Measurements from ENCODE around the gene CLDN20.

CLDN20 gene

GRCh38 chr6:155234167-155234566, 29.6 kb upstream of the CLDN20 start:
- POLR2A ChIA-PET = no interaction called here
- no peak overlapping the region for H3K27ac ChIP-seq (ENCODE audit: insufficient read depth in 1 of 2, low read depth in 1 of 2, low read length in 2 of 2, poor library complexity in 1 of 2, severe bottlenecking in 2 of 2)
- 100% methylated on average over 3 of the region's 4 CpGs for WGBS (ENCODE audit: insufficient coverage)
- H3K27me3 ChIP-seq (replicated peaks in 2 of 5; ENCODE audit: control insufficient read depth in 4 of 5, insufficient read depth in 5 of 5, low read length in 4 of 5) = no peaks in the 10 kb centered on the region
- CTCF ChIA-PET = interaction anchor here (1.0 to 1.6 kb wide), 4 partner anchors 13 to 306 kb away, joined by 3 to 4 read pairs (median 4); no protein-coding TSS in a partner anchor
- no peaks in the 10 kb centered on the region for H3K4me1 ChIP-seq (ENCODE audit: control extremely low read depth in 1 of 4, control insufficient read depth in 4 of 4, insufficient read depth in 4 of 4, low read length in 3 of 4)
- no peak overlapping the region for H3K4me3 ChIP-seq (ENCODE audit: control insufficient read depth in 1 of 7, extremely low read depth in 1 of 7, insufficient read depth in 4 of 7, low read depth in 2 of 7, low read length in 6 of 7)
- no peak for DNase-seq
- H3K36me3 ChIP-seq (ENCODE audit: control insufficient read depth in 4 of 4, insufficient read depth in 4 of 4, low read length in 3 of 4) = no peaks in the 10 kb centered on the region
- peaks cover 0 to 5% (median 3%) of the 10 kb centered on the region in 5 experiments for H3K9me3 ChIP-seq (ENCODE audit: control extremely low read depth in 1 of 5, control insufficient read depth in 4 of 5, insufficient read depth in 2 of 5, low read depth in 1 of 5, low read length in 4 of 5)

GRCh38 chr6:155234687-155235086, 29.1 kb upstream of the CLDN20 start:
- no peaks in the 10 kb centered on the region for H3K27me3 ChIP-seq (replicated peaks in 2 of 5; ENCODE audit: control insufficient read depth in 4 of 5, insufficient read depth in 5 of 5, low read length in 4 of 5)
- ChIA-PET POLR2A (no interaction called here), CTCF (interaction anchor here (1.0 to 1.6 kb wide), 4 partner anchors 12 to 306 kb away, joined by 3 to 4 read pairs (median 4); no protein-coding TSS in a partner anchor)
- WGBS (ENCODE audit: insufficient coverage) = 98% methylated on average over 4 of the region's 4 CpGs
- peaks cover 0 to 5% (median 3%) of the 10 kb centered on the region in 5 experiments for H3K9me3 ChIP-seq (ENCODE audit: control extremely low read depth in 1 of 5, control insufficient read depth in 4 of 5, insufficient read depth in 2 of 5, low read depth in 1 of 5, low read length in 4 of 5)
- H3K27ac ChIP-seq (ENCODE audit: insufficient read depth in 1 of 2, low read depth in 1 of 2, low read length in 2 of 2, poor library complexity in 1 of 2, severe bottlenecking in 2 of 2) = no peak overlapping the region
- no peak overlapping the region for H3K4me3 ChIP-seq (ENCODE audit: control insufficient read depth in 1 of 7, extremely low read depth in 1 of 7, insufficient read depth in 4 of 7, low read depth in 2 of 7, low read length in 6 of 7)
- peaks cover 0 to 2% (median 0%) of the 10 kb centered on the region in 4 experiments for H3K36me3 ChIP-seq (ENCODE audit: control insufficient read depth in 4 of 4, insufficient read depth in 4 of 4, low read length in 3 of 4)
- DNase-seq = no peak
- no peaks in the 10 kb centered on the region for H3K4me1 ChIP-seq (ENCODE audit: control extremely low read depth in 1 of 4, control insufficient read depth in 4 of 4, insufficient read depth in 4 of 4, low read length in 3 of 4)

GRCh38 chr6:155235087-155235486, 28.7 kb upstream of the CLDN20 start:
- Histone ChIP-seq H3K9me3 (ENCODE audit: control extremely low read depth in 1 of 5, control insufficient read depth in 4 of 5, insufficient read depth in 2 of 5, low read depth in 1 of 5, low read length in 4 of 5) (peaks cover 0 to 5% (median 3%) of the 10 kb centered on the region in 5 experiments), H3K4me3 (ENCODE audit: control insufficient read depth in 1 of 7, extremely low read depth in 1 of 7, insufficient read depth in 4 of 7, low read depth in 2 of 7, low read length in 6 of 7) (no peak overlapping the region), H3K4me1 (ENCODE audit: control extremely low read depth in 1 of 4, control insufficient read depth in 4 of 4, insufficient read depth in 4 of 4, low read length in 3 of 4) (no peaks in the 10 kb centered on the region), H3K36me3 (ENCODE audit: control insufficient read depth in 4 of 4, insufficient read depth in 4 of 4, low read length in 3 of 4) (peaks cover 0 to 2% (median 0%) of the 10 kb centered on the region in 4 experiments), H3K27me3 (replicated peaks in 2 of 5; ENCODE audit: control insufficient read depth in 4 of 5, insufficient read depth in 5 of 5, low read length in 4 of 5) (no peaks in the 10 kb centered on the region), H3K27ac (ENCODE audit: insufficient read depth in 1 of 2, low read depth in 1 of 2, low read length in 2 of 2, poor library complexity in 1 of 2, severe bottlenecking in 2 of 2) (no peak overlapping the region)
- no peak for DNase-seq
- WGBS (ENCODE audit: insufficient coverage) = 98% methylated on average over 5 of the region's 5 CpGs
- ChIA-PET POLR2A (no interaction called here), CTCF (interaction anchor here (1.1 to 1.3 kb wide), 2 partner anchors 11 to 22 kb away, joined by 3 to 4 read pairs; no protein-coding TSS in a partner anchor)

GRCh38 chr6:155237613-155238012, 26.2 kb upstream of the CLDN20 start:
- H3K9me3 ChIP-seq (ENCODE audit: control extremely low read depth in 1 of 5, control insufficient read depth in 4 of 5, insufficient read depth in 2 of 5, low read depth in 1 of 5, low read length in 4 of 5) = peaks cover 0 to 5% (median 3%) of the 10 kb centered on the region in 5 experiments
- WGBS (ENCODE audit: insufficient coverage) = 100% methylated on average over 1 of the region's 1 CpG
- H3K27me3 ChIP-seq (replicated peaks in 2 of 5; ENCODE audit: control insufficient read depth in 4 of 5, insufficient read depth in 5 of 5, low read length in 4 of 5) = no peaks in the 10 kb centered on the region
- H3K36me3 ChIP-seq (ENCODE audit: control insufficient read depth in 4 of 4, insufficient read depth in 4 of 4, low read length in 3 of 4) = peaks cover 0 to 2% (median 0%) of the 10 kb centered on the region in 4 experiments
- DNase-seq = no peak
- CTCF ChIA-PET = interaction anchor here (2.4 kb wide), 1 partner anchor 13 kb away, joined by 5 read pairs; no protein-coding TSS in a partner anchor
- no peak overlapping the region for H3K27ac ChIP-seq (ENCODE audit: insufficient read depth in 1 of 2, low read depth in 1 of 2, low read length in 2 of 2, poor library complexity in 1 of 2, severe bottlenecking in 2 of 2)
- H3K4me1 ChIP-seq (ENCODE audit: control extremely low read depth in 1 of 4, control insufficient read depth in 4 of 4, insufficient read depth in 4 of 4, low read length in 3 of 4) = no peaks in the 10 kb centered on the region
- POLR2A ChIA-PET = no interaction called here
- no peak overlapping the region for H3K4me3 ChIP-seq (ENCODE audit: control insufficient read depth in 1 of 7, extremely low read depth in 1 of 7, insufficient read depth in 4 of 7, low read depth in 2 of 7, low read length in 6 of 7)

- Histone ChIP-seq H3K4me1 (ENCODE audit: control extremely low read depth in 1 of 4, control insufficient read depth in 4 of 4, insufficient read depth in 4 of 4, low read length in 3 of 4) (no peaks in the 10 kb centered on the region), H3K27me3 (replicated peaks in 2 of 5; ENCODE audit: control insufficient read depth in 4 of 5, insufficient read depth in 5 of 5, low read length in 4 of 5) (no peaks in the 10 kb centered on the region), H3K4me3 (ENCODE audit: control insufficient read depth in 1 of 7, extremely low read depth in 1 of 7, insufficient read depth in 4 of 7, low read depth in 2 of 7, low read length in 6 of 7) (no peak overlapping the region), H3K27ac (ENCODE audit: insufficient read depth in 1 of 2, low read depth in 1 of 2, low read length in 2 of 2, poor library complexity in 1 of 2, severe bottlenecking in 2 of 2) (no peak overlapping the region), H3K9me3 (ENCODE audit: control extremely low read depth in 1 of 5, control insufficient read depth in 4 of 5, insufficient read depth in 2 of 5, low read depth in 1 of 5, low read length in 4 of 5) (peaks cover 0 to 5% (median 3%) of the 10 kb centered on the region in 5 experiments), H3K36me3 (ENCODE audit: control insufficient read depth in 4 of 4, insufficient read depth in 4 of 4, low read length in 3 of 4) (peaks cover 0 to 2% (median 0%) of the 10 kb centered on the region in 4 experiments)
- CTCF ChIA-PET = interaction anchor here (0.9 to 1.5 kb wide), 3 partner anchors 16 to 313 kb away, joined by 3 to 4 read pairs (median 3); no protein-coding TSS in a partner anchor
- 98% methylated on average over 15 of the region's 19 CpGs for WGBS (ENCODE audit: insufficient coverage)
- DNase-seq = no peak
- POLR2A ChIA-PET = no interaction called here
These were observed 22.8 kb upstream of the CLDN20 start for GRCh38 chr6:155240905-155241600.

- no peaks in the 10 kb centered on the region for H3K27me3 ChIP-seq (replicated peaks in 2 of 5; ENCODE audit: control insufficient read depth in 4 of 5, insufficient read depth in 5 of 5, low read length in 4 of 5)
- DNase-seq = no peak
- WGBS (ENCODE audit: insufficient coverage) = 85% methylated on average over 8 of the region's 8 CpGs
- CTCF ChIA-PET = interaction anchor here (0.9 to 1.5 kb wide), 2 partner anchors 17 to 314 kb away, joined by 3 to 4 read pairs; no protein-coding TSS in a partner anchor
- H3K4me3 ChIP-seq (ENCODE audit: control insufficient read depth in 1 of 7, extremely low read depth in 1 of 7, insufficient read depth in 4 of 7, low read depth in 2 of 7, low read length in 6 of 7) = no peak overlapping the region
- H3K9me3 ChIP-seq (ENCODE audit: control extremely low read depth in 1 of 5, control insufficient read depth in 4 of 5, insufficient read depth in 2 of 5, low read depth in 1 of 5, low read length in 4 of 5) = peaks cover 0 to 5% (median 3%) of the 10 kb centered on the region in 5 experiments
- H3K36me3 ChIP-seq (ENCODE audit: control insufficient read depth in 4 of 4, insufficient read depth in 4 of 4, low read length in 3 of 4) = peaks cover 0 to 2% (median 1%) of the 10 kb centered on the region in 4 experiments
- H3K4me1 ChIP-seq (ENCODE audit: control extremely low read depth in 1 of 4, control insufficient read depth in 4 of 4, insufficient read depth in 4 of 4, low read length in 3 of 4) = no peaks in the 10 kb centered on the region
- POLR2A ChIA-PET = no interaction called here
- no peak overlapping the region for H3K27ac ChIP-seq (ENCODE audit: insufficient read depth in 1 of 2, low read depth in 1 of 2, low read length in 2 of 2, poor library complexity in 1 of 2, severe bottlenecking in 2 of 2)
These were observed 21.8 kb upstream of the CLDN20 start for GRCh38 chr6:155241966-155242365.

GRCh38 chr6:155244434-155244833, 19.4 kb upstream of the CLDN20 start:
- CTCF ChIA-PET = interaction anchor here (1.0 kb wide), 1 partner anchor 316 kb away, joined by 3 read pairs; no protein-coding TSS in a partner anchor
- no peak overlapping the region for H3K27ac ChIP-seq (ENCODE audit: insufficient read depth in 1 of 2, low read depth in 1 of 2, low read length in 2 of 2, poor library complexity in 1 of 2, severe bottlenecking in 2 of 2)
- no peaks in the 10 kb centered on the region for H3K4me1 ChIP-seq (ENCODE audit: control extremely low read depth in 1 of 4, control insufficient read depth in 4 of 4, insufficient read depth in 4 of 4, low read length in 3 of 4)
- no peaks in the 10 kb centered on the region for H3K27me3 ChIP-seq (replicated peaks in 2 of 5; ENCODE audit: control insufficient read depth in 4 of 5, insufficient read depth in 5 of 5, low read length in 4 of 5)
- WGBS (ENCODE audit: insufficient coverage) = 100% methylated on average over 3 of the region's 4 CpGs
- no peak for DNase-seq
- H3K9me3 ChIP-seq (ENCODE audit: control extremely low read depth in 1 of 5, control insufficient read depth in 4 of 5, insufficient read depth in 2 of 5, low read depth in 1 of 5, low read length in 4 of 5) = no peaks in the 10 kb centered on the region
- H3K4me3 ChIP-seq (ENCODE audit: control insufficient read depth in 1 of 7, extremely low read depth in 1 of 7, insufficient read depth in 4 of 7, low read depth in 2 of 7, low read length in 6 of 7) = no peak overlapping the region
- peaks cover 0 to 10% (median under 1%) of the 10 kb centered on the region in 4 experiments for H3K36me3 ChIP-seq (ENCODE audit: control insufficient read depth in 4 of 4, insufficient read depth in 4 of 4, low read length in 3 of 4)
- POLR2A ChIA-PET = no interaction called here

All from common myeloid progenitor, CD34-positive (primary cell).